Central memory CD8-positive, alpha-beta T cell (primary cell): ENCODE results near the gene IL4I1.

Experiments
- ATAC-seq: fragments of 150-1000 bp; cut with Tn5 transposase; replicated peaks from 2 replicates; pipeline ENCODE4 v1.10.0; 2022; ENCODE audit warnings: mild to moderate bottlenecking, moderate FRiP score, moderate number of reproducible peaks; ENCODE audit not compliant: poor library complexity, severe bottlenecking; ENCODE audit errors: extremely low read depth
- DNase-seq, 2 donors: peaks; one replicate each; pipeline ENCODE4 v3.0.0; 2021; ENCODE audit warnings: low spot score in 2 of 2
- H3K27ac Mint-ChIP-seq: one replicate; pipeline ENCODE4 v1.8.0; 2022; ENCODE audit warnings: low read depth, mild to moderate bottlenecking, moderate library complexity, mixed read lengths
- H3K27me3 Mint-ChIP-seq: one replicate; pipeline ENCODE4 v1.8.0; 2022; ENCODE audit warnings: mixed read lengths
- H3K36me3 Mint-ChIP-seq: one replicate; pipeline ENCODE4 v1.8.0; 2022; ENCODE audit warnings: mild to moderate bottlenecking, moderate library complexity, mixed read lengths; ENCODE audit not compliant: insufficient read depth
- H3K4me1 Mint-ChIP-seq: one replicate; pipeline ENCODE4 v1.8.0; 2022; ENCODE audit warnings: mixed read lengths
- H3K4me3 Mint-ChIP-seq: one replicate; pipeline ENCODE4 v1.8.0; 2022; ENCODE audit warnings: mild to moderate bottlenecking, moderate library complexity, mixed read lengths
- H3K9me3 Mint-ChIP-seq: one replicate; pipeline ENCODE4 v1.8.0; 2022; ENCODE audit warnings: mixed read lengths

IL4I1 gene

DNA sequence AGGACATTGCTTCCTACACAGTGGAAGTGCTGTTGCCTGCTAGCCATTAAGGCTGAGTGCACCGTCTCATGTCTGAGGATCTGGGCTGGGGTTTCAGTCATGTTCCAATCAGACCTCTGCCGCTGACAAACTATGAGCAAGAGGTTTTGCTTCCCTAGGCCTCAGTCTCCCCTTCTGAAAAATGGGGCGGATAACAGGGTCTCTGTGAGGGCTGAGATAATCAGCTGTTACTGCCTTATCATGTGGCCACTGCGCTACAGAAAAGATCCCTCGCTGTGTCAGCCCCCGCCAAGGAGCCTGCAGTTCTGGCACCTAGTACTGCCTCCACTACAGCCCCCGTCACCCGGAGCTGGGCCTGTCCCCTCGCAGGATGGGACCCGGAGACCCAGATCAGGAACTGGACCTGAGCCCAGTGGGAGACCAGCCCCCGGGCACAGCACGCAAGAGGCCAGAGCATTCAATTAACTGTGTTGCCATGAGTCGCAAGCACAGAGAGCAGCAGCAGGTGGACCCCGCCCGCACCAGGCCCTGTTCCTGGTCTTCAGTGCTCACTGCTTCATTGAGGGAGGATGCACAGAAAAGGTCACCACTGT is 26.3 kb downstream of the IL4I1 start:
- Mint-ChIP-seq H3K36me3 (peaks cover 21% of the 10 kb centered on the region), H3K4me1 (peaks cover 43% of the 10 kb centered on the region)

DNA sequence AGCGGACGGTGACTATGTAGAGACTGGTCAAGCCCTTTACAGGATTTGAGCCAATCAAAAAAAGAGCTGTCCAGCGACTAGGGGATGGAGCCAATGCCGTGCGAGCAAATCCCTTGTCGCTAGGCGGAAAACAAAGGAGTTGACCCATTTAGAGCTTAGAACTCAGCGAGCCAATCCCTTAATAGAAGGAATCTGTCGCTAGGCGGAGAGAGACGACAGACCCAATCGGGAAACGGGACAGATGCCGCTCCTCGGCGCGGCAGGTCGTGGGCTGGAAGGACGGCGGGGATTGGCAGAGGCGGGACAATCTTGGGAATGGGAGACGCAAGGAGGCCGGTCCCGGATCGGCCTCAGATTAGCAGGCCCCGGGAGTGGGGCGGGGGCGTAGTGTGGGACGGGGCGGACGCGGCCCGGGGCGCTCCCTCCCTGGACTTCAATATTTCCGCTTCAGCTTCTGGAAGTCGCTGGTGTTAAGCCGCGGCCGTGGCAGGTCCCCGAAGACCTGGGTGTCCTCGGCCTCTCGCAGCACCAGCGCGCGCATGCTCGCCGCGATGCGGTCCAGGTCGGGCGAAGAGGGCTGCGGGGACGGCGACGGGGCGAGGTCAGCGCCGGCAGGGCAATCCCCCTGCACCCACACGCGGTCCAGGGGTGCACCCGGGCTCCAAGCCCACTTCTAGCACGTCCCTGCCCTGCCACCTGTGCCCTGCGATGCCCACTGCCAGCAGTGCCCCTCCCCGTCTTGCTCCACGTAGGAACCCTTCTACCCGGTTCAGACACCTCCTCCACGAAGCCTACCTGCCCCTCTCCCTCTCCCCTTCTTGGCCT is 27.0 kb downstream of the IL4I1 start:
- no peaks in the 10 kb centered on the region for H3K9me3 Mint-ChIP-seq
- peaks cover 23% of the 10 kb centered on the region for H3K36me3 Mint-ChIP-seq
- peaks cover 40% of the 10 kb centered on the region for H3K4me1 Mint-ChIP-seq
- ATAC-seq (peak; percentile 77), DNase-seq (peak; percentile 85 to 88)
- H3K27ac Mint-ChIP-seq: no peak overlapping the region
- no peak overlapping the region for H3K4me3 Mint-ChIP-seq
- H3K27me3 Mint-ChIP-seq: no peaks in the 10 kb centered on the region

More for the DNA sequence above, 26.3 kb downstream of the IL4I1 start:
- Mint-ChIP-seq H3K27me3 (no peaks in the 10 kb centered on the region), H3K9me3 (no peaks in the 10 kb centered on the region), H3K4me3 (no peak overlapping the region), H3K27ac (no peak overlapping the region)
- DNase-seq (no peak), ATAC-seq (no peak)

DNA sequence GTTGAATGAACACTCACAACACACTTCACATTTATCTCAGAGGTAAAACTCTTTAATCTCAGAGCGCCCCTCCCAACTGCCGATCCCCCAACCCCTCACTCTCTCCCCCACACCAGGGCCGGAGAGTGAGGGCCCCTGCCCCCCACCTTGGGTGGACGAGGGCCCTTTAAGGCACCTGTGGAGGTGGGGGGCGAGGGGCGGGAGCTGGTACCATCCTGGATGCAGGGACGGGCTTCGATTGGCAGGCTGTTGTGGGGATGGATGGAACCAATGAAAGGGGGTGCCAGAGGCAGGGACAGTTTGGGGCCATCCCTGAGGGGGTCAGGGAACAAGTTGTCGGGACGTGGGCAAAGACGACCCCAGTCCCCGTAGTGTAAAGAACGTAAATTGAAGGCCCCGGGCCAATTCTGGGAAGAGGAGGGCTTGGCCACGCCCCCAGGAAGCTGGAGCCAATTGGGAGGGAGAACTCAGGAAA is 27.6 kb downstream of the IL4I1 start:
- no peak overlapping the region for H3K4me3 Mint-ChIP-seq
- no peak for DNase-seq
- ATAC-seq: no peak
- H3K36me3 Mint-ChIP-seq: peaks cover 25% of the 10 kb centered on the region
- peaks cover 40% of the 10 kb centered on the region for H3K4me1 Mint-ChIP-seq
- no peaks in the 10 kb centered on the region for H3K27me3 Mint-ChIP-seq
- H3K27ac Mint-ChIP-seq: no peak overlapping the region
- no peaks in the 10 kb centered on the region for H3K9me3 Mint-ChIP-seq

DNA sequence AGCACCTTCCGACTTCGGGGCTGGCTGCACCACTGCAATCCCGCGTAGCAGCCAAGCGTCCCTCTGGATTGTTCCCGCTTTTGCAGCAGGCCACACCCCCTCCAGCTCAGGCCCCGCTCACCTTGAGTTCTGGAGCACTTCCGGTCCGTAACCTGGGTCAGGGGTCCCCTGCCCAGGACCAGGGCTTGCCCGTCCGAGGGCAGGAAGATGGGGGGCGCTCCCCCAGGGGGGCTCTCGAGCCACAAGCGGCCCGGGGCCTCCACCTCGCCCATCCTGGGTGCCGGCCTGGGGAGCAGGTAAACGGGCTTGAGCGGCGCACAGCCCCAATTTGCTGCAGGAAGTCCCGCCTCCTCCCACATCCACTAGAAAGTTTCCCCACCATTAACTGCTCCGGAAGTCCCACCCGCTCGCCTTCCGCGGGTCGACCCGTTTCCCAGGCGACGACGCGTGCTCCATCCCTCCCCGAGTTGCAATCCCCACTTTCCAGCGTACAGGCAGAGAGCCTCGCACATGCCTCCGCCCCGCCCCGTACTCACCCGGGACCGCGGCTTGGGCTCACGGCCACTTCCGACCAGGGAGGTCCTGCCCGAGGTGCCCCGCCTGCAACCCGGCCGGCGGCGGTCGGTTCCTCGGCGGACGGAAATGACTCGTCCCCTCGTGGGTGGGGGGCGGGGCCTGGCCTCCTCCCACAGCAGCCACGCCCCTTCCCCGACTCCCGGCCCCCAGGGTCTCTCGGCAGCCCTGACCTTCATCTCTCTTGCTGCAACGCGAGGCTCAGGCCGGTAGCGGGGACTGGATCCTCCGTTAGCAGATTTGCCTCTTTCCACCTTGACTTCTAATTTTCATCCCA is 29.5 kb downstream of the IL4I1 start, which contains the start of gene PNKP:
TSS of gene PNKP (minus strand) at position 644 of the 850 bp plus-strand sequence. CDS start at position 272, 372 bp downstream.
- Mint-ChIP-seq H3K4me1 (peaks cover 43% of the 10 kb centered on the region), H3K9me3 (no peaks in the 10 kb centered on the region), H3K27me3 (no peaks in the 10 kb centered on the region), H3K4me3 (no peak within 1 kb of the TSS), H3K36me3 (peaks cover 26% of the 10 kb centered on the region), H3K27ac (no peak within 1 kb of the TSS)
- ATAC-seq: peak; percentile 64
- DNase-seq: peak; percentile 75 to 79

DNA sequence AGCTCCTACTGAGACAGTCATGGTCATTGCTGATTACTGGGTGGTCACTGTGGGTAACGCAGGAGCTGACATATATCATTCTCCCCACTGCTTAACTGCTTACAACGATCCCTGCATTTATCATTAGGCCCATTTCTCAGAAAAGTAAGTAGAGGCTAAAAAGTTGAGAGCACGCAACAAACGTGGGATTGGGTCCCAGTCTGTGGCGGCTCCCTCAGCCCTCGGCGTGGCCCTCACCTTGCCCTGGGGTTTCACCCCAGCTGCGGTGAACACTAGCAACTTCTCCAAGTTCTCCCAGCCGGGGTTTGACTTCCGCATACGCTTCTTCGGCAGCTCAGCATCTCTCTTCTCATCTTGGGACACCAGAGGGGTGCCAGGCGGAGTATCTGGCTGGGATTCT is 31.8 kb downstream of the IL4I1 start:
- Mint-ChIP-seq H3K9me3 (no peaks in the 10 kb centered on the region), H3K36me3 (peaks cover 32% of the 10 kb centered on the region), H3K4me1 (peaks cover 31% of the 10 kb centered on the region), H3K27me3 (no peaks in the 10 kb centered on the region), H3K4me3 (no peak overlapping the region), H3K27ac (no peak overlapping the region)
- ATAC-seq (no peak), DNase-seq (no peak)

DNA sequence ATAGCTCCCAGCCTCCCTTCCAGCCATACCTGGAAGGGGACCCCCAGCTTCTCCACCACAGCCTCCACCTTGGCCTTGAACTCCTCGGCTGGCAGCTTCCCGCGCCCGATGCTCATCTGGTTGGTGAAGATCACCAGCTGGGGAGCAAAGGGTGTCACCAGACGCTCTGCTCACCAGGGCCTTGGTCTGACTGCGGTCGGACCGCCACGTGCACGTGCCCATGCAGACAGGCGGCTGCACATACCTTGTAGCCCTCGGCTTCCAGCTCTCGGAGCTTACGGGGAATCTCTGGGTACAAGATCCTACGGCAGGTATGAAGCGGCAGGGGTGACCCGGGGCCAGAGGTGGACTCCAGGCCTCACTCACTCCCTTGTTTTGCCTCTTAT is 32.8 kb downstream of the IL4I1 start:
- ATAC-seq (no peak), DNase-seq (no peak)
- H3K27me3 Mint-ChIP-seq: no peaks in the 10 kb centered on the region
- peaks cover 31% of the 10 kb centered on the region for H3K36me3 Mint-ChIP-seq
- peaks cover 31% of the 10 kb centered on the region for H3K4me1 Mint-ChIP-seq
- no peak overlapping the region for H3K27ac Mint-ChIP-seq
- H3K9me3 Mint-ChIP-seq: no peaks in the 10 kb centered on the region
- H3K4me3 Mint-ChIP-seq: no peak overlapping the region

DNA sequence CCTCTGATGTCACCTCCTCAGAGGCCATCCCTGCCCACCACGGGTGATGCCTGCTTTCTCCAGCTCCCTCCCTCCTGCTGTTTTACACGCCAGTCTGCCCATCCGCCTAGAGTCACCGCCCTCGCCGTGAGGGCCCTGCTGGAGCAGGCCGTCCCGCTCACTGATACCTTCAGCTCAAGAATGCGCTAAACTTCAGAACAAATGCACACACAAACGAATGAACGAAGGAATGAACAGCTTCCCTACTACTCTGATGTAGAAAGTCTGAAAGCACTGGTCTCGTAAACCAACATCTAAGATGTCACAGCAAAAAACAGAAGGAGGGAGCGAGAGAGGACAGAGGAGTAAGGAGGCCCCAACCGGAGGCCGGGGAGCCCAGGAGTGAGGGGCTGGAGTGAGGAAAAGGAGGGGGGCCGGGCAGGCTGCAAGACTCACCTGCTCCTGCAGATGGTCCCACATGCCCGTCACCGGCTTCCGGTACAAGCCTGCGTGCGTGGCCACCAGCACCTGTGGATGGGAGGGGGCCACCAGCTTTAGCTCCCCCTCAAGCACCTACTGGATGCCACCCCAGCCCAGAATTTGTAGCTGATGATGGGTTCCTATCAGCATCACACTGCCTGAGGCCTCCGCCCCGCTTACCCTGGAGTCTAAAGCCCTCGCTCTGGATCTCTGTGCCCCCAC is 33.3 kb downstream of the IL4I1 start:
- peaks cover 31% of the 10 kb centered on the region for H3K4me1 Mint-ChIP-seq
- no peaks in the 10 kb centered on the region for H3K9me3 Mint-ChIP-seq
- peaks cover 31% of the 10 kb centered on the region for H3K36me3 Mint-ChIP-seq
- peak overlapping the region; percentile 68 for H3K27ac Mint-ChIP-seq
- H3K4me3 Mint-ChIP-seq: no peak overlapping the region
- no peaks in the 10 kb centered on the region for H3K27me3 Mint-ChIP-seq
- ATAC-seq (no peak), DNase-seq (no peak)

DNA sequence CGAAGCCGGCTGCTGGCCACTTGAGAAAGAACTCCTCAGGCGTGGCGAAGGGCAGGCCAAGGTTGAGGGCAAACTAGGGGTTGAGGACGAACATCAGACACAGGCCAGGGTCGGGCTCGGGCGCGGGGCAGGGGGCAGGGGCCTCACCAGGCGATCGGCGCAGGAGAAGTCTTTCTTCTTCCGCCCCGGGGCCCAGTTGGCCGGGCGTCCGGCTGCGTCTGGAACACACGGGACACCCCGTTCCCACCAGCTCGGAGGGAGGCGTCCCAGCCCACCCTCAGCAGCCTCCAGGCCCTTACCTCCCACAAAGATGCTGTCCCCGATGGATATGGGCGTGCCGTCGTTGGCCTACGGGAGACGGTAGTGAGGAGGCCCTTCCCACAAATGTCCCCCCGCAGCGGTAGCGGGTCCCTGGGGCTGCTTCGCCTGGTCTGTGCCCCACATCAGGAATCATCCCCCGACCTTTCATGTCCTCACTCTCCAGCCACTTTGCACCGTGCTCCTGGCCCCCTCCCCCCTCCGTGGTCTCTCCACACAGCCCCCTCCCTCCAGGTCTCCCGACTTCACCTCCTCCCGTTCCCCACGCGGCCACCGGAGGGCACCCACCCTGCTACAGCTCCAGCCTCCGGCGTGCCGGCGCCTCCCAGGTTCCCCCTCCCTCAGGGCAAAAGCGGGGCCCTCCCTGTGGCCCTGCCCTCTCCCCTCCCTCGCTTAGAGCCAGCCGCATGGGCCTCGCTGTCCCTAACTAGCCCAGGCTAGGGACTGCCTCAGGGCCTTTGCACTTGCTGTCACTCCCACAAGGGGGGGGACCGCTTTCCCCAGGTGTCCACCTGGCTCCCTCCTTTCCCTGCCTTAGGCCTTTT is 34.1 kb downstream of the IL4I1 start:
- Mint-ChIP-seq H3K9me3 (no peaks in the 10 kb centered on the region), H3K4me3 (no peak overlapping the region), H3K36me3 (peaks cover 32% of the 10 kb centered on the region), H3K27ac (peak overlapping the region; percentile 68), H3K27me3 (no peaks in the 10 kb centered on the region), H3K4me1 (peaks cover 26% of the 10 kb centered on the region)
- no peak for DNase-seq
- ATAC-seq: no peak

DNA sequence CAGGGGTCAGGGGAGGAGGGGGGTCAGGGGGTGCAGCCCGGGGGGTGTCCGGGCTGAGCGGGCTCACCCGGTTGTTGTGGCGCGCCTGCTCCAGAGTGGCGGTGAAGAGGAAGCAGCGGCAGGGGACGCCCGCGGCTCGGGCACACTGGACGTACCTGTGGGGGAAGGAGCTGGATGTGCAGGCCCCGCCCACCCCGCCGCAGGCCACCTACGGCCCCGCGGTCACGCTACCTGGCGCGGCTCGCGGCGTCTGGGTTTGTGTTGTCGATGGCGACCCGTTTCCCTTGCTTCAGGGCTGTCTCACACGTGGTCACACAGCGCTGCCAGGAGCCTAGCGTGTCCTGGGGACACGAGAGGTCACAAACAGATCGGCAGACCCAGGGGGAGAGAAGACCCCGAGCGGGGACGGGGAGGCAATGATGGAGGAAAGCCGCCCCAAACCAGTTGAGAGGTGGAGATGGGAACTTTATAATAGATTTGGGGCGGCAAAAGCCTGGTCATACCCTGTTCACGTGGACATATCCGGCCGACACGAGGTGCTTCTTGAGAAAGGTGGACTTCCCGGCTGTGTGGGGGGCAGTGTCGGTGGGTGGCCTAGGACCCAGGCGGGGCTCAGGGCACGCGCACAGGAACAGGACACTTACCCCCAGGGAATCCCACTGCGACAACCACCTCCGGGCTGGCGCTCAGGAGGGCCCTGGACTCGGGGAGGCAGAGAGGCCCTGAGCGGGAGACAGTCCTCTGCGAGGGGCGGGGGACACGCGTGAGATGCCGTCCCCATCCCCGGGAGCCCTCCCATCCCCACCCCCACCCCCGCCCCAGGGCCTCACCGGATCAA is 34.9 kb downstream of the IL4I1 start:
- H3K4me3 Mint-ChIP-seq: no peak overlapping the region
- H3K9me3 Mint-ChIP-seq: no peaks in the 10 kb centered on the region
- peaks cover 20% of the 10 kb centered on the region for H3K4me1 Mint-ChIP-seq
- peaks cover 25% of the 10 kb centered on the region for H3K36me3 Mint-ChIP-seq
- ATAC-seq: no peak
- no peak overlapping the region for H3K27ac Mint-ChIP-seq
- H3K27me3 Mint-ChIP-seq: no peaks in the 10 kb centered on the region
- no peak for DNase-seq

DNA sequence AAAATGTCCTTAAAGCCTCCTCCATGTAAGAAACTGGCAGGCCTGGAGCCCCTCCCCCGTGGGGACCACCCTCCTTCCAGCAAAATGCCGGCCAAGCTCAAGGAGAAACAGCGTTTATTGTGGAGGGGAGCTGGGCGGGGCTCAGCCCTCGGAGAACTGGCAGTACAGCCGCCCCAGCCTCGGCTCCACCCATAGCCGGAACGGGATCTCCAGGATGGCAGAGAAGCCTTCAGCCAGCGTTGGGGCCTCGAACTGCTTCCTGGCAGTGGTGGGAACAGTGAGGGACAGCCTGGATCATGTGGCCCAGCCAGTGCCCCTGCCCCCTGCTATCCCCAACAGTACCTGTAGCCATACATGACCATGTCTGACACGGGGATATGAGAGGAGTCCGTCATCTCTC is 35.6 kb downstream of the IL4I1 start:
- no peaks in the 10 kb centered on the region for H3K27me3 Mint-ChIP-seq
- peak overlapping the region; percentile 69 for H3K27ac Mint-ChIP-seq
- peaks cover 14% of the 10 kb centered on the region for H3K4me1 Mint-ChIP-seq
- DNase-seq (no peak), ATAC-seq (no peak)
- H3K4me3 Mint-ChIP-seq: no peak overlapping the region
- H3K9me3 Mint-ChIP-seq: no peaks in the 10 kb centered on the region
- H3K36me3 Mint-ChIP-seq: peaks cover 21% of the 10 kb centered on the region
